ENCODE measurements around the gene FAM174A. TPM values are rescaled to one million over a fixed set of nuclear protein-coding genes. Genes with fewer than 3 reads are reported as not detected.

The FAM174A gene
- total and polyA plus RNA-seq, 12 donors, result 9.1 to 46.0 (median 20.1) TPM

GRCh38 chr5:100542086-100542485 is 6.9 kb downstream of the FAM174A start:
- Histone ChIP-seq H3K27me3 (no peaks in the 10 kb centered on the region), H3K36me3 (no peaks in the 10 kb centered on the region), H3K9me3 (no peaks in the 10 kb centered on the region), H3K4me1 (peaks cover 0 to 32% (median 13%) of the 10 kb centered on the region in 9 donors), H3K4me3 (no peak overlapping the region), H3K27ac (no peak overlapping the region)
- 87 to 94% methylated on average over 1 of the region's 1 CpG for WGBS, 2 donors
- DNase-seq (no peak), ATAC-seq (no peak)
- intact Hi-C loops (cut with DNase I), result no loop called here
- TF ChIP-seq CTCF (IDR thresholded peaks at IDR 0.05), result no peak

GRCh38 chr5:100546001-100546400 is 10.8 kb downstream of the FAM174A start:
- H3K36me3 ChIP-seq, result no peaks in the 10 kb centered on the region
- no peaks in the 10 kb centered on the region for H3K9me3 ChIP-seq
- TF ChIP-seq CTCF (IDR thresholded peaks at IDR 0.05), result no peak
- no peak for DNase-seq
- intact Hi-C loops (cut with DNase I), result no loop called here
- no peaks in the 10 kb centered on the region for H3K27me3 ChIP-seq
- 76 to 81% methylated on average over 1 of the region's 1 CpG for WGBS, 2 donors
- ATAC-seq, result no peak
- no peak overlapping the region for H3K4me3 ChIP-seq
- H3K4me1 ChIP-seq, result peaks cover 0 to 8% (median 0%) of the 10 kb centered on the region in 9 donors
- H3K27ac ChIP-seq, result no peak overlapping the region

- TF ChIP-seq CTCF (IDR thresholded peaks at IDR 0.05), result no peak
- WGBS, 2 donors, result 93 to 95% methylated on average over 1 of the region's 1 CpG
- ATAC-seq (no peak), DNase-seq (no peak)
- Histone ChIP-seq H3K4me3 (no peak overlapping the region), H3K4me1 (peaks cover 0 to 5% (median 0%) of the 10 kb centered on the region in 9 donors), H3K27ac (no peak overlapping the region), H3K27me3 (no peaks in the 10 kb centered on the region), H3K9me3 (peaks cover 0 to 2% (median 0%) of the 10 kb centered on the region in 11 donors), H3K36me3 (no peaks in the 10 kb centered on the region)
- intact Hi-C loops (cut with DNase I), result no loop called here
These were observed 15.4 kb downstream of the FAM174A start for GRCh38 chr5:100550531-100551051.

- TF ChIP-seq CTCF (IDR thresholded peaks at IDR 0.05), result no peak
- Histone ChIP-seq H3K36me3 (no peaks in the 10 kb centered on the region), H3K9me3 (peaks cover 0 to 6% (median 0%) of the 10 kb centered on the region in 11 donors), H3K27me3 (no peaks in the 10 kb centered on the region), H3K4me3 (no peak overlapping the region), H3K4me1 (peaks cover 0 to 5% (median 0%) of the 10 kb centered on the region in 9 donors), H3K27ac (no peak overlapping the region)
- DNase-seq, result no peak
- intact Hi-C loops (cut with DNase I), result no loop called here
- ATAC-seq, result no peak
- WGBS, 2 donors, result 97 to 99% methylated on average over 3 of the region's 3 CpGs
These were observed 16.0 kb downstream of the FAM174A start for GRCh38 chr5:100551183-100551582.
